GM23338 (cell line): ENCODE measurements around the gene PARP1. TPM values are rescaled to one million over a fixed set of nuclear protein-coding genes. Genes with fewer than 3 reads are reported as not detected.

Experiments
- ATAC-seq: fragments of 200-7000 bp; cut with Tn5 transposase; 3 replicates; pipeline ENCODE4 v1.9.1; 2020
- DNase-seq: peaks from one replicate; pipeline ENCODE4 v3.0.0-alpha.2; 2015; ENCODE audit warnings: low spot score
- H2AFZ ChIP-seq: fragments of 200-600 bp; sonication (generic); 2 replicates; pipeline ENCODE4 v1.8.0; 2016; ENCODE audit warnings: antibody characterized with exemption, mild to moderate bottlenecking, moderate library complexity
- H3F3A ChIP-seq: fragments of 200-600 bp; sonication (generic); replicated peaks from 2 replicates; pipeline ENCODE4 v1.8.0; 2017; ENCODE audit warnings: antibody characterized with exemption, mixed run types, low read depth
- H3K27ac ChIP-seq: fragments of 200-600 bp; sonication (generic); 2 replicates; pipeline ENCODE4 v1.6.1; 2016; ENCODE audit warnings: low read depth
- H3K27me3 ChIP-seq: fragments of 200-600 bp; sonication (generic); 2 replicates; pipeline ENCODE4 v1.8.0; 2016; ENCODE audit warnings: mild to moderate bottlenecking, mixed run types, moderate library complexity; ENCODE audit not compliant: insufficient read depth
- H3K36me3 ChIP-seq: fragments of 200-600 bp; sonication (generic); 2 replicates; pipeline ENCODE4 v1.8.0; 2016; ENCODE audit warnings: mild to moderate bottlenecking; ENCODE audit not compliant: insufficient read depth
- H3K4me1 ChIP-seq: fragments of 200-600 bp; sonication (generic); 2 replicates; pipeline ENCODE4 v1.8.0; 2016; ENCODE audit warnings: mild to moderate bottlenecking, moderate library complexity; ENCODE audit not compliant: insufficient read depth
- H3K4me2 ChIP-seq: fragments of 200-600 bp; sonication (generic); 2 replicates; pipeline ENCODE4 v1.7.1; 2017; ENCODE audit warnings: mixed run types
- H3K4me3 ChIP-seq: fragments of 200-600 bp; sonication (generic); 2 replicates; pipeline ENCODE4 v1.6.1; 2016; ENCODE audit warnings: mixed run types
- H3K79me2 ChIP-seq: fragments of 200-600 bp; sonication (generic); replicated peaks from 2 replicates; pipeline ENCODE4 v1.8.0; 2017; ENCODE audit warnings: mild to moderate bottlenecking; ENCODE audit not compliant: insufficient read depth
- H3K9me2 ChIP-seq: fragments of 200-600 bp; sonication (generic); 2 replicates; pipeline ENCODE4 v1.8.0; 2017; ENCODE audit not compliant: insufficient read depth
- H4K20me1 ChIP-seq: fragments of 200-600 bp; sonication (generic); replicated peaks from 2 replicates; pipeline ENCODE4 v1.8.0; 2017; ENCODE audit warnings: mild to moderate bottlenecking; ENCODE audit not compliant: insufficient read depth
- H3K27ac Mint-ChIP-seq: 2 replicates; pipeline ENCODE4 v1.8.0; 2020; ENCODE audit warnings: inconsistent platforms, mild to moderate bottlenecking, moderate library complexity, mixed read lengths
- H3K27me3 Mint-ChIP-seq: 3 replicates; pipeline ENCODE4 v1.8.0; 2022; ENCODE audit warnings: low read depth, mild to moderate bottlenecking, moderate library complexity, mixed read lengths, inconsistent platforms; ENCODE audit not compliant: insufficient read depth, poor library complexity
- H3K36me3 Mint-ChIP-seq: 3 replicates; pipeline ENCODE4 v1.8.0; 2021; ENCODE audit warnings: low read depth, mild to moderate bottlenecking, inconsistent platforms, moderate library complexity, mixed read lengths
- H3K4me1 Mint-ChIP-seq: 3 replicates; pipeline ENCODE4 v1.8.0; 2020; ENCODE audit warnings: mild to moderate bottlenecking, inconsistent platforms, mixed read lengths
- H3K4me3 Mint-ChIP-seq: 3 replicates; pipeline ENCODE4 v1.8.0; 2021; ENCODE audit warnings: moderate library complexity, mild to moderate bottlenecking, inconsistent platforms, mixed read lengths
- H3K9me3 Mint-ChIP-seq: 3 replicates; pipeline ENCODE4 v1.8.0; 2020; ENCODE audit warnings: moderate library complexity, mild to moderate bottlenecking, inconsistent platforms, mixed read lengths
- JUNB ChIP-seq: IDR thresholded peaks from one replicate; pipeline ENCODE4 v1.6.1; 2016; ENCODE audit warnings: antibody characterized with exemption; ENCODE audit not compliant: unreplicated experiment
- POLR2AphosphoS5 ChIP-seq: IDR thresholded peaks from 2 replicates; pipeline ENCODE4 v1.6.1; 2016; ENCODE audit warnings: antibody characterized with exemption, low read depth
- ZNF331 ChIP-seq: fragments of 250-450 bp; sonication (Bioruptor Pico); IDR thresholded peaks from 2 replicates; pipeline ENCODE4 v1.5.0; 2020; ENCODE audit warnings: low read depth, mild to moderate bottlenecking, moderate library complexity
- polyA plus RNA-seq: library from polyadenylated mRNA; unstranded; fragments of >200 nt; fragmentation: Nextera tagmentation; extraction: Ambion mirVana; gene quantifications from 2 replicates; pipeline ENCODE4 v1.2.1, GENCODE V29; 2016
- total RNA-seq: library from RNA; depleted of rRNA; stranded (reverse); fragments of >200 nt; shearing (Covaris generic); gene quantifications from 2 replicates; pipeline ENCODE4 v1.2.3, GENCODE V29; 2014
- TF ChIP-seq, protein P1 (sequence below), 2 experiments: fragments of 200-600 bp in 1 of 2; sonication (generic) in 1 of 2; conservative IDR thresholded peaks; 2 replicates each; pipeline versions ENCODE4 v1.5.1 to v1.6.1; 2016 to 2017; ENCODE audit warnings: antibody characterized with exemption in 2 of 2, low read depth in 2 of 2, mild to moderate bottlenecking in 2 of 2, moderate library complexity in 1 of 2
- TF ChIP-seq, protein P2 (sequence below): IDR thresholded peaks from one replicate; pipeline ENCODE4 v1.6.1; 2018; ENCODE audit warnings: antibody characterized with exemption; ENCODE audit not compliant: unreplicated experiment
- TF ChIP-seq, protein P3 (sequence below): IDR thresholded peaks from 2 replicates; pipeline ENCODE4 v1.6.1; 2016; ENCODE audit warnings: antibody characterized with exemption

The PARP1 gene
- total and polyA plus RNA-seq, 2 experiments from 2014 or later = 877 to 1,082 TPM

DNA sequence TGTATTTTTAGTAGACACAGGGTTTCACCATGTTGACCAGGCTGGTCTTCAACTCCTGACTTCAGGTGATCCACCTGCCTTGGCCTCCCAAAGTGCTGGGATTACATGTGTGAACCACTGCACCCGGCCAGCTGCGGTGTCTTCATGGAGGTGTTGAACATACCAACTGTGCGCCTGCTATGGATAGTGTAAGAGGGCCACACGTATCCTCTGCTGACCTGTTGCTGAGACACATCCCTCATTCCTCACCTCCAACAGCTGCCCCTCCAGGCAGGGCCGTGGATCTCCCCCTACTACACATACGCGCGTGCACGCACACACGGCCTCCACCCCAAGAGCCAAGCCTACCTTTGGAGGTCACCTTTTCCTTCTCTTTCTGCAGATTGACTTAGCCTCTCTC, 48.0 kb upstream of the PARP1 start (continued):
- TF ChIP-seq, protein P1, sequence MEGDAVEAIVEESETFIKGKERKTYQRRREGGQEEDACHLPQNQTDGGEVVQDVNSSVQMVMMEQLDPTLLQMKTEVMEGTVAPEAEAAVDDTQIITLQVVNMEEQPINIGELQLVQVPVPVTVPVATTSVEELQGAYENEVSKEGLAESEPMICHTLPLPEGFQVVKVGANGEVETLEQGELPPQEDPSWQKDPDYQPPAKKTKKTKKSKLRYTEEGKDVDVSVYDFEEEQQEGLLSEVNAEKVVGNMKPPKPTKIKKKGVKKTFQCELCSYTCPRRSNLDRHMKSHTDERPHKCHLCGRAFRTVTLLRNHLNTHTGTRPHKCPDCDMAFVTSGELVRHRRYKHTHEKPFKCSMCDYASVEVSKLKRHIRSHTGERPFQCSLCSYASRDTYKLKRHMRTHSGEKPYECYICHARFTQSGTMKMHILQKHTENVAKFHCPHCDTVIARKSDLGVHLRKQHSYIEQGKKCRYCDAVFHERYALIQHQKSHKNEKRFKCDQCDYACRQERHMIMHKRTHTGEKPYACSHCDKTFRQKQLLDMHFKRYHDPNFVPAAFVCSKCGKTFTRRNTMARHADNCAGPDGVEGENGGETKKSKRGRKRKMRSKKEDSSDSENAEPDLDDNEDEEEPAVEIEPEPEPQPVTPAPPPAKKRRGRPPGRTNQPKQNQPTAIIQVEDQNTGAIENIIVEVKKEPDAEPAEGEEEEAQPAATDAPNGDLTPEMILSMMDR (conservative IDR thresholded peaks at IDR 0.05; ENCODE audit: low read depth in 2 of 2) = no peak
- TF ChIP-seq, protein P2, sequence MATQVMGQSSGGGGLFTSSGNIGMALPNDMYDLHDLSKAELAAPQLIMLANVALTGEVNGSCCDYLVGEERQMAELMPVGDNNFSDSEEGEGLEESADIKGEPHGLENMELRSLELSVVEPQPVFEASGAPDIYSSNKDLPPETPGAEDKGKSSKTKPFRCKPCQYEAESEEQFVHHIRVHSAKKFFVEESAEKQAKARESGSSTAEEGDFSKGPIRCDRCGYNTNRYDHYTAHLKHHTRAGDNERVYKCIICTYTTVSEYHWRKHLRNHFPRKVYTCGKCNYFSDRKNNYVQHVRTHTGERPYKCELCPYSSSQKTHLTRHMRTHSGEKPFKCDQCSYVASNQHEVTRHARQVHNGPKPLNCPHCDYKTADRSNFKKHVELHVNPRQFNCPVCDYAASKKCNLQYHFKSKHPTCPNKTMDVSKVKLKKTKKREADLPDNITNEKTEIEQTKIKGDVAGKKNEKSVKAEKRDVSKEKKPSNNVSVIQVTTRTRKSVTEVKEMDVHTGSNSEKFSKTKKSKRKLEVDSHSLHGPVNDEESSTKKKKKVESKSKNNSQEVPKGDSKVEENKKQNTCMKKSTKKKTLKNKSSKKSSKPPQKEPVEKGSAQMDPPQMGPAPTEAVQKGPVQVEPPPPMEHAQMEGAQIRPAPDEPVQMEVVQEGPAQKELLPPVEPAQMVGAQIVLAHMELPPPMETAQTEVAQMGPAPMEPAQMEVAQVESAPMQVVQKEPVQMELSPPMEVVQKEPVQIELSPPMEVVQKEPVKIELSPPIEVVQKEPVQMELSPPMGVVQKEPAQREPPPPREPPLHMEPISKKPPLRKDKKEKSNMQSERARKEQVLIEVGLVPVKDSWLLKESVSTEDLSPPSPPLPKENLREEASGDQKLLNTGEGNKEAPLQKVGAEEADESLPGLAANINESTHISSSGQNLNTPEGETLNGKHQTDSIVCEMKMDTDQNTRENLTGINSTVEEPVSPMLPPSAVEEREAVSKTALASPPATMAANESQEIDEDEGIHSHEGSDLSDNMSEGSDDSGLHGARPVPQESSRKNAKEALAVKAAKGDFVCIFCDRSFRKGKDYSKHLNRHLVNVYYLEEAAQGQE = no peak
- TF ChIP-seq ZNF331 (CRISPR knock-in tag) = no peak
- no peak for TF ChIP-seq JUNB
- TF ChIP-seq, protein P3, sequence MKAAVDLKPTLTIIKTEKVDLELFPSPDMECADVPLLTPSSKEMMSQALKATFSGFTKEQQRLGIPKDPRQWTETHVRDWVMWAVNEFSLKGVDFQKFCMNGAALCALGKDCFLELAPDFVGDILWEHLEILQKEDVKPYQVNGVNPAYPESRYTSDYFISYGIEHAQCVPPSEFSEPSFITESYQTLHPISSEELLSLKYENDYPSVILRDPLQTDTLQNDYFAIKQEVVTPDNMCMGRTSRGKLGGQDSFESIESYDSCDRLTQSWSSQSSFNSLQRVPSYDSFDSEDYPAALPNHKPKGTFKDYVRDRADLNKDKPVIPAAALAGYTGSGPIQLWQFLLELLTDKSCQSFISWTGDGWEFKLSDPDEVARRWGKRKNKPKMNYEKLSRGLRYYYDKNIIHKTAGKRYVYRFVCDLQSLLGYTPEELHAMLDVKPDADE = no peak
- TF ChIP-seq POLR2AphosphoS5 = no peak

DNA sequence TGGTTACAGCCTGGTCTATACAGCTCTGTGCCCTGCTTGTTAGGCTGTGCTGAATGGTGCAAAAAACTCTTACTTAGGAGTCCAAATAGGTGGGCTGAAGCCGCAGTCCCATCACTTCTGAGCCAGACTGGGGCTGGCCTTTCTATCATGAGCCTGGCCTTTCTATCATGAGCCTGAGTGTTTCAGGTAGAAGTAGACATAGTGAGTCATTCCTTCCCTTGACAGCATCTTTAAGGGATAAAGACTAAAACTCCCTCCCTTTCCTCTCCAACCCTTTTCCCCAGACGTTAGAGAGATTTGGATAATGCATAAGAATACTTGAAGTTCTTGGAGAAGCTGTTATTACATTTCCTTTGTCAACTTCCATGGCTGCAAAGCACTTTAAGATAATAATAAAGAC, 46.5 kb upstream of the PARP1 start:
- no peak overlapping the region for H3K27ac Mint-ChIP-seq
- H3K9me3 Mint-ChIP-seq = no peaks in the 10 kb centered on the region
- TF ChIP-seq ZNF331 (CRISPR knock-in tag) = no peak
- Histone ChIP-seq H3F3A (0 out of 2 replicates have a peak, but pooled peaks cover 5% of the 10 kb centered on the region), H4K20me1 (no peaks in the 10 kb centered on the region), H3K9me2 (0 out of 2 replicates have a peak, but pooled peaks cover 5% of the 10 kb centered on the region), H3K36me3 (no peaks in the 10 kb centered on the region), H3K27me3 (no peaks in the 10 kb centered on the region), H3K4me3 (no peak overlapping the region), H3K4me1 (peaks cover 6% of the 10 kb centered on the region; the same call in 1 of the 2 replicates), H3K4me2 (no peak overlapping the region), H3K27ac (no peak overlapping the region), H2AFZ (no peak overlapping the region), H3K79me2 (no peaks in the 10 kb centered on the region)
- DNase-seq = no peak
- H3K36me3 Mint-ChIP-seq = no peaks in the 10 kb centered on the region
- peaks cover 22% of the 10 kb centered on the region for H3K4me1 Mint-ChIP-seq
- no peak for ATAC-seq
- H3K4me3 Mint-ChIP-seq = no peak overlapping the region
- H3K27me3 Mint-ChIP-seq = peaks cover 6% of the 10 kb centered on the region
